CD4-positive, alpha-beta T cell treated with Interleukin-15 for 1 hour (primary cell): Measurements from ENCODE around the gene UGT1A1.
"Not testable (repeated sequence)": the region's sequence is repeated elsewhere in the genome, so short reads cannot be mapped to it uniquely, and the experiment has no call there.

Experiments
- DNase-seq: peaks from one replicate; pipeline ENCODE4 v3.0.0-alpha.2; 2020

The UGT1A1 gene

GRCh38 chr2:233760043-233760442 lies at the start of gene UGT1A1:
Gene UGT1A1 (plus strand): TSS chr2:233760270. CDS start chr2:233760288, 18 bp downstream.
- no peak for DNase-seq

- DNase-seq, result peak; percentile 50
These were observed 48.6 kb upstream of the UGT1A1 start for GRCh38 chr2:233711312-233712008.

- no peak for DNase-seq
These were observed 47.3 kb upstream of the UGT1A1 start, which contains the start of gene UGT1A5 for GRCh38 chr2:233712611-233713261. Gene UGT1A5 (plus strand): TSS chr2:233712907. CDS start chr2:233712992, 85 bp downstream.

GRCh38 chr2:233713262-233713615 lies 46.8 kb upstream of the UGT1A1 start:
- no peak for DNase-seq

- no peak for DNase-seq
These were observed 45.9 kb upstream of the UGT1A1 start for GRCh38 chr2:233714121-233714520.

- no peak for DNase-seq
These were observed 41.5 kb upstream of the UGT1A1 start, which contains the start of gene UGT1A4 for GRCh38 chr2:233718552-233718951. Gene UGT1A4 (plus strand): TSS chr2:233718736. CDS start chr2:233718821, 85 bp downstream.

GRCh38 chr2:233728723-233729301 lies 31.3 kb upstream of the UGT1A1 start, which contains the start of gene UGT1A3:
Gene UGT1A3 (plus strand): TSS chr2:233729042. CDS start chr2:233729127, 85 bp downstream.
- DNase-seq, result no peak

- DNase-seq, result not testable (repeated sequence)
These were observed 23.0 kb upstream of the UGT1A1 start for GRCh38 chr2:233736868-233737653.

- no peak for DNase-seq
These were observed 19.2 kb upstream of the UGT1A1 start for GRCh38 chr2:233740870-233741269.

- DNase-seq, result no peak
These were observed 16.4 kb upstream of the UGT1A1 start for GRCh38 chr2:233743464-233744259.

- no peak for DNase-seq
These were observed 14.9 kb upstream of the UGT1A1 start for GRCh38 chr2:233745073-233745755.

- DNase-seq, result not testable (repeated sequence)
These were observed 14.2 kb upstream of the UGT1A1 start for GRCh38 chr2:233745838-233746237.

GRCh38 chr2:233746475-233747282 lies 13.4 kb upstream of the UGT1A1 start:
- DNase-seq, result no peak

- no peak for DNase-seq
These were observed 12.9 kb upstream of the UGT1A1 start for GRCh38 chr2:233747283-233747544.

- not testable (repeated sequence) for DNase-seq
These were observed 9.4 kb upstream of the UGT1A1 start for GRCh38 chr2:233750689-233751088.

GRCh38 chr2:233751212-233752009 lies 8.7 kb upstream of the UGT1A1 start:
- DNase-seq, result not testable (repeated sequence)

GRCh38 chr2:233754872-233755611 lies 5.0 kb upstream of the UGT1A1 start:
- DNase-seq, result no peak

- DNase-seq, result no peak
These were observed 3.5 kb upstream of the UGT1A1 start for GRCh38 chr2:233756429-233757081.

GRCh38 chr2:233758141-233758540 lies 1.9 kb upstream of the UGT1A1 start:
- no peak for DNase-seq
